Stomach (tissue), 9 donors: Measurements from ENCODE around the gene NT5C2. TPM values are rescaled to one million over a fixed set of nuclear protein-coding genes. Genes with fewer than 3 reads are reported as not detected.
A peak's percentile ranks its signal among the peaks of the same experiment; 100 is the strongest.

ENCODE experiments used
- DNase-seq, 2 donors: peaks; one replicate each; pipeline versions ENCODE4 v3.0.0 to v3.0.0-alpha.2; 2013 to 2019
- H3K27ac ChIP-seq, 5 donors: fragments of 200-600 bp in 4 of 5; sonication (generic) in 4 of 5; one replicate each; pipeline ENCODE4 v1.5.1; 2013 to 2019; ENCODE audit warnings: mild to moderate bottlenecking in 1 of 5, moderate library complexity in 1 of 5
- H3K27me3 ChIP-seq, 3 donors: fragments of 200-600 bp; sonication (generic); one replicate each; pipeline ENCODE4 v1.5.1; 2017 to 2019; ENCODE audit warnings: mixed run types in 1 of 3
- H3K36me3 ChIP-seq, 4 donors: fragments of 200-600 bp; sonication (generic); 1 replicate in 3 of 4; 2 replicates in 1 of 4; pipeline ENCODE4 v1.5.1; 2016 to 2019
- H3K4me1 ChIP-seq, 4 donors: fragments of 200-600 bp; sonication (generic); one replicate each; pipeline ENCODE4 v1.5.1; 2016 to 2019
- H3K4me3 ChIP-seq, 4 donors: fragments of 200-600 bp; sonication (generic) in 3 of 4; one replicate each; pipeline ENCODE4 v1.5.1; 2016 to 2019; ENCODE audit warnings: mild to moderate bottlenecking in 1 of 4
- H3K9me3 ChIP-seq, 4 donors: fragments of 200-600 bp; sonication (generic); one replicate each; pipeline ENCODE4 v1.5.1; 2016 to 2019
- CTCF ChIP-seq, 7 experiments: fragments of 450-650 bp in 4 of 7; fragments of 200-600 bp in 3 of 7; sonication (generic) in 3 of 7; IDR thresholded peaks; one replicate each; pipeline ENCODE4 v1.5.1; 2016 to 2019; ENCODE audit warnings: antibody characterized with exemption in 7 of 7, control low read depth in 2 of 7, mild to moderate bottlenecking in 1 of 7
- EP300 ChIP-seq: sonication (generic); formaldehyde crosslinking; IDR thresholded peaks from one replicate; pipeline ENCODE4 v1.6.1; 2017; ENCODE audit warnings: antibody characterized with exemption
- POLR2A ChIP-seq, 4 donors: fragments of 450-650 bp; IDR thresholded peaks; one replicate each; pipeline ENCODE4 v1.6.1; 2016; ENCODE audit warnings: antibody characterized with exemption in 4 of 4, control low read depth in 2 of 4, mild to moderate bottlenecking in 1 of 4, moderate library complexity in 1 of 4
- POLR2AphosphoS5 ChIP-seq, 3 donors: sonication (generic); formaldehyde crosslinking; IDR thresholded peaks; one replicate each; pipeline ENCODE4 v1.6.1; 2016; ENCODE audit warnings: antibody characterized with exemption in 3 of 3
- WGBS, 5 donors: extraction: QIAGEN DNeasy Blood & Tissue Kit in 3 of 5; methylation state at CpG; one replicate each; pipeline versions ENCODE4 v1.1.5 to v1.1.7; 2013 to 2018; 5-methylcytosine and 5-hydroxymethylcytosine counted together
- intact Hi-C: fragments of 100-400 bp; cut with DNase I; formaldehyde crosslinking; loops from one replicate; pipeline ENCODE4 v1.15.1; 2023; ENCODE audit warnings: low total_unique reads
- polyA plus RNA-seq, 3 donors: library from polyadenylated mRNA; stranded (reverse); fragments of 200-250 nt; gene quantifications; one replicate each; pipeline ENCODE4 v1.2.3, GENCODE V29; 2013
- total RNA-seq, 5 donors: library from RNA; depleted of rRNA; stranded (reverse); fragments of >200 nt; gene quantifications; one replicate each; pipeline versions ENCODE4 v1.1.0 to v1.2.3, GENCODE V29; 2014 to 2016
- donor health status: healthy with polysubstance abuse.
- donor health status: Bipolar disorder and iron deficiency.
- donor health status: healthy.

Gene NT5C2
- total and polyA plus RNA-seq, 8 donors: 20.0 to 176 (median 35.6) TPM

GRCh38 chr10:103127241-103127640 lies 65.8 kb downstream of the NT5C2 start:
- intact Hi-C loops: no loop called here
- Histone ChIP-seq H3K4me1 (peaks cover 0 to 50% (median 27%) of the 10 kb centered on the region in 4 donors), H3K4me3 (no peak overlapping the region), H3K27ac (no peak overlapping the region), H3K27me3 (no peaks in the 10 kb centered on the region), H3K9me3 (no peaks in the 10 kb centered on the region), H3K36me3 (peaks cover 0 to 28% (median 16%) of the 10 kb centered on the region in 4 donors)
- WGBS, 5 donors: 86 to 91% (median 86%) methylated on average over 1 of the region's 1 CpG
- DNase-seq: no peak
- TF ChIP-seq CTCF (IDR thresholded peaks at IDR 0.05): no peak
- TF ChIP-seq POLR2A (IDR thresholded peaks at IDR 0.05): no peak
- TF ChIP-seq EP300: no peak
- no peak for TF ChIP-seq POLR2AphosphoS5 (IDR thresholded peaks at IDR 0.05)

- no peak for TF ChIP-seq POLR2AphosphoS5 (IDR thresholded peaks at IDR 0.05)
- TF ChIP-seq EP300: no peak
- TF ChIP-seq CTCF (IDR thresholded peaks at IDR 0.05): no peak
- no peak for TF ChIP-seq POLR2A (IDR thresholded peaks at IDR 0.05)
- H3K27ac ChIP-seq: peak overlapping the region in 1 of 5 donors; percentile 11
- peaks cover 11 to 63% (median 39%) of the 10 kb centered on the region in 4 donors for H3K4me1 ChIP-seq
- intact Hi-C loops: no loop called here
- no peaks in the 10 kb centered on the region for H3K27me3 ChIP-seq
- 56 to 77% (median 64%) methylated on average over 9 of the region's 9 CpGs for WGBS, 5 donors
- H3K9me3 ChIP-seq: no peaks in the 10 kb centered on the region
- no peak overlapping the region for H3K4me3 ChIP-seq
- DNase-seq: no peak
- peaks cover 0 to 16% (median 5%) of the 10 kb centered on the region in 4 donors for H3K36me3 ChIP-seq
Measured at GRCh38 chr10:103125323-103126267, 67.5 kb downstream of the NT5C2 start.

- TF ChIP-seq EP300 (no peak), POLR2AphosphoS5 (IDR thresholded peaks at IDR 0.05) (no peak), POLR2A (IDR thresholded peaks at IDR 0.05) (no peak), CTCF (IDR thresholded peaks at IDR 0.05) (no peak)
- Histone ChIP-seq H3K36me3 (peaks cover 0 to 16% (median 5%) of the 10 kb centered on the region in 4 donors), H3K9me3 (no peaks in the 10 kb centered on the region), H3K27me3 (no peaks in the 10 kb centered on the region), H3K4me1 (peaks cover 11 to 72% (median 44%) of the 10 kb centered on the region in 4 donors), H3K27ac (no peak overlapping the region), H3K4me3 (no peak overlapping the region)
- no peak for DNase-seq
- intact Hi-C loops: no loop called here
- 94 to 98% (median 96%) methylated on average over 4 of the region's 4 CpGs for WGBS, 5 donors
Measured at GRCh38 chr10:103124420-103125096, 68.5 kb downstream of the NT5C2 start.

- WGBS, 5 donors: 64 to 76% (median 68%) methylated on average over 7 of the region's 7 CpGs
- Histone ChIP-seq H3K36me3 (peaks cover 0 to 16% (median 5%) of the 10 kb centered on the region in 4 donors), H3K4me3 (no peak overlapping the region), H3K27me3 (no peaks in the 10 kb centered on the region), H3K4me1 (peaks cover 11 to 72% (median 44%) of the 10 kb centered on the region in 4 donors), H3K9me3 (no peaks in the 10 kb centered on the region), H3K27ac (peak overlapping the region in 3 of 5 donors; percentile 9 to 42 (median 31))
- intact Hi-C loops: no loop called here
- peak in 1 of 2 donors; percentile 20 for DNase-seq
- TF ChIP-seq POLR2AphosphoS5 (IDR thresholded peaks at IDR 0.05): no peak
- no peak for TF ChIP-seq EP300
- no peak for TF ChIP-seq CTCF (IDR thresholded peaks at IDR 0.05)
- no peak for TF ChIP-seq POLR2A (IDR thresholded peaks at IDR 0.05)
Measured at GRCh38 chr10:103123282-103124024, 69.6 kb downstream of the NT5C2 start.
